ENCODE measurements around the gene SPDYE2.
"Not testable (repeated sequence)": the region's sequence is repeated elsewhere in the genome, so short reads cannot be mapped to it uniquely, and the experiment has no call there.

The SPDYE2 gene

DNA sequence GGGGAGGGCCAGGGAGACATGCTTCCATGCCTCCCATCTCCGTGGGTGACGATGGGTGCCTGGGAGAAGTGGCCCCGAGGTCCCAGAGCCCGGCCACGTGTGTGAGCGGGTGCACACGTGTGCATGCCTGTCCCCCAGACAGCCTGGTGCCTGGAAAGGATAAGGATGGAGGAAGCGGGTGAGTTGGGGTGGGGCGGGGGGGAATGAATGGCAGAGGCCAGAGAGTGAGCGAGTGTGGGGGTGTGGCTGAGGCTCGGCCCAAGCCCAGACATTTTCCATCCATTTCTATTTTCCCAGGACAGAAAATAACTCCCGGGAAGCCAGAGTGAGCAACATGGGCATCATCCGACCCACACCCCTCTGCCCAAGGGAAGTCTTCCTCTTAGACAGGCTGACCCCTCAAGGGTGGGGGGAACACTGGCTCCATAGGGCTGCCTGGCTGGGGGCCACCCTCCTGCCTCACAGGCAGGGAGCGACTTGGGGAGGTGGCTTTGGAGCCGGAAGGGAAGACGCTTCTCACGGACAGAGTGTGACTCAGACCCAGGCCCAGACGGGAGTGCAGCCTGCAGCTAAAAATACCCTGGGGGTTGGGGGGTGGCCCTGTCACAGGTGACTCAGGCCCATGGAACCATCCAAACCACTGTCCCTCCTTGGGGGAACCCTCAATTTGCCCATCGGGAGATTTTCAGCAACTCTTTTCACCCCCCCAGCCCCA, 53.6 kb downstream of the SPDYE2 start:
- DNase-seq: not testable (repeated sequence)

- DNase-seq: not testable (repeated sequence)
Measured at GRCh38 chr7:102606848-102607247, 55.8 kb downstream of the SPDYE2 start.

DNA sequence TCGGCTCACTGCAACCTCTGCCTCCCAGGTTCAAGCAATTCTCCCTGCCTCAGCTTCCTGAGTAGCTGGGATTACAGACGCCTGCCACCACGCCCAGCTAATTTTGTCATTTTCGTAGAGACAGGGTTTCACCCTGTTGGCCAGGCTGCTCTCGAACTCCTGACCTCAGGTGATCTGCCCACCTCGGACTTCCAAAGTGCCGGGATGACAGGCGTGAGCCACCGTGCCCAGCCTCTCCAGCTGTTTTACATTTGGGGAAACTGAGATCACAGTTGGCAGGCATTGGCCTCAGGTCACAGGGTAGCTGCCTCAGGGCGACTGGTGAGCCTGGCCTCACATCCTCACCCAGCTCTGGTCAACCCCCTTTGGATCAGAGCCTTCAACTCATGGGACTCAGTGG, 58.7 kb downstream of the SPDYE2 start:
- not testable (repeated sequence) for DNase-seq

DNA sequence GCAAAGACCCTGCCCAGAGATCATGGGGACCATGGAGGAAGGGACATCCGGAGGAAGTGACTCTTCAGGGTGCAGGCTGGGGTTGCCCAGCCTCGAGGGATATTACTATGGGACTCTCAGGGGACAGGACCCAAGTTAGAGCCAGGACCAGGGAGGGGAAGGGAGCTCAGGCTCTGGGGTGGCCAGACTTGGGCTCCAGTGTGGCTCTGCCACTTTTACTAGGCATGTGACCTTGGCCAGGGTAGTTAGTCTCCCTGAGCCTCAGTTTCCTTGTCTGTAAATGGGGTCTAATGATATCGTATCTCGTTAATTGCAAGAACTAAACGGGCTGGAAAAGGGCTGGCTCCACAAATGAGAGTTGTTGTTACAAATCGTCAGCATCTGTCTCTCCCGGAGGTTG, 59.4 kb downstream of the SPDYE2 start:
- DNase-seq: not testable (repeated sequence)

DNA sequence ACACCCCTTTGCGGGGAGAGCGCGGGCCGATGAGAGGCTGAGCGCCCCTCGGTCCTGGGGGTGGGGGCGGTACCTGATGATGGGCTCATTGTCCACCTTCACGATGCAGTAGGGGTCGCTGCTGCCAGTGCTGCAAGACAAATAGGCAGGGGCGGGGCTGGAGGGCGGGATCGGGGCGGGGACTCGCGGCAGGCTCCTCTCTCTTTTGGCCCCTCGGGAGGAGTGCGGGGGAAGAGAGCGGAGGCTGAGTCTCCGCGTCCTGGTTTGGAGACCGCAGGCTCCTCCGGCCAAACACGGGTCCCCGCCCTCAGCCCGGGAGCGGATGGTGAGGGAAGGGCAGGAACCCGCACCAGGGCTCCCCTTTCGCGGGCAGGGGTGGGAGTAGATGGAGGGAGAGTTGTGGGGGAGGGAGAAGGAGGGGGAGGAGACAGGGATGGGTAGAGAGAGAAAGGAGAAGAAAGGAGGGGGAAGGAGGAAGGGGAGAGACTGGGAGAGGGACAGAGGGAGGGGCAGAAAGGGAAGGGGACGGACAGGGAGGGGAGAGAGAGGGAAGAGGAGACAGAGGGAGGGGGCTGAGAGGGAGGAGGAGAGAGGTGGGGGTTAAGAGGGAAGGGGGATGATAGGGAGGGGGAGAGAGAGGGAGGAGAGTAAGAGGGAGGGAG, 60.1 kb downstream of the SPDYE2 start:
- not testable (repeated sequence) for DNase-seq

GRCh38 chr7:102611675-102612325, 60.8 kb downstream of the SPDYE2 start:
- DNase-seq: not testable (repeated sequence)

Measured in DMS79 treated with DMSO at 0.1 percent for 48 hours (cell line).